ENCODE measurements around the gene MACROD2.

DNA sequence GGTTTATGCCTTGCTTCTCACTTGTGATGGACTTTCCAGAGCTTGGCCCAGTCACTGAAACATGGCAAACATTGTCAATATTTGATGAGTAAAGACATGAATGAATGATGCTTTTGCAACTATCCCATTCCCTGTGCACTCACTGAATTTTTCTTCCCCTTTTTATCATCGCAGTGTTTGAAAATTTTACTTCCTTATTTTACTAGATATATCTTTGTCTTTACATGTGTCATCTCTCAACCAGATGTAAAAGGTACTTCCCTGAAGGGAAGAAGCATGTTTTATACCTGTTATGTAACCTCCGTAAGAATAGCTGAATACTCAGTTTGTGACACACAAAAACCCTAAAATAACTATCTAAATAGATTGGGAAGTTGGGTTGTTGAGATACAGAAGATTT is 886.8 kb downstream of the MACROD2 start:
- no peak for TF ChIP-seq RBAK (tag by site-specific recombination; IDR thresholded peaks at IDR 0.05)
- TF ChIP-seq KLF1 (tag by site-specific recombination; IDR thresholded peaks at IDR 0.05): no peak
- TF ChIP-seq ZNF747 (tag by site-specific recombination; IDR thresholded peaks at IDR 0.05): no peak
- TF ChIP-seq, protein P1, sequence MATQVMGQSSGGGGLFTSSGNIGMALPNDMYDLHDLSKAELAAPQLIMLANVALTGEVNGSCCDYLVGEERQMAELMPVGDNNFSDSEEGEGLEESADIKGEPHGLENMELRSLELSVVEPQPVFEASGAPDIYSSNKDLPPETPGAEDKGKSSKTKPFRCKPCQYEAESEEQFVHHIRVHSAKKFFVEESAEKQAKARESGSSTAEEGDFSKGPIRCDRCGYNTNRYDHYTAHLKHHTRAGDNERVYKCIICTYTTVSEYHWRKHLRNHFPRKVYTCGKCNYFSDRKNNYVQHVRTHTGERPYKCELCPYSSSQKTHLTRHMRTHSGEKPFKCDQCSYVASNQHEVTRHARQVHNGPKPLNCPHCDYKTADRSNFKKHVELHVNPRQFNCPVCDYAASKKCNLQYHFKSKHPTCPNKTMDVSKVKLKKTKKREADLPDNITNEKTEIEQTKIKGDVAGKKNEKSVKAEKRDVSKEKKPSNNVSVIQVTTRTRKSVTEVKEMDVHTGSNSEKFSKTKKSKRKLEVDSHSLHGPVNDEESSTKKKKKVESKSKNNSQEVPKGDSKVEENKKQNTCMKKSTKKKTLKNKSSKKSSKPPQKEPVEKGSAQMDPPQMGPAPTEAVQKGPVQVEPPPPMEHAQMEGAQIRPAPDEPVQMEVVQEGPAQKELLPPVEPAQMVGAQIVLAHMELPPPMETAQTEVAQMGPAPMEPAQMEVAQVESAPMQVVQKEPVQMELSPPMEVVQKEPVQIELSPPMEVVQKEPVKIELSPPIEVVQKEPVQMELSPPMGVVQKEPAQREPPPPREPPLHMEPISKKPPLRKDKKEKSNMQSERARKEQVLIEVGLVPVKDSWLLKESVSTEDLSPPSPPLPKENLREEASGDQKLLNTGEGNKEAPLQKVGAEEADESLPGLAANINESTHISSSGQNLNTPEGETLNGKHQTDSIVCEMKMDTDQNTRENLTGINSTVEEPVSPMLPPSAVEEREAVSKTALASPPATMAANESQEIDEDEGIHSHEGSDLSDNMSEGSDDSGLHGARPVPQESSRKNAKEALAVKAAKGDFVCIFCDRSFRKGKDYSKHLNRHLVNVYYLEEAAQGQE (tag by site-specific recombination; IDR thresholded peaks at IDR 0.05): no peak
- TF ChIP-seq KLF16 (tag by site-specific recombination; IDR thresholded peaks at IDR 0.05): no peak
- TF ChIP-seq, protein P2, sequence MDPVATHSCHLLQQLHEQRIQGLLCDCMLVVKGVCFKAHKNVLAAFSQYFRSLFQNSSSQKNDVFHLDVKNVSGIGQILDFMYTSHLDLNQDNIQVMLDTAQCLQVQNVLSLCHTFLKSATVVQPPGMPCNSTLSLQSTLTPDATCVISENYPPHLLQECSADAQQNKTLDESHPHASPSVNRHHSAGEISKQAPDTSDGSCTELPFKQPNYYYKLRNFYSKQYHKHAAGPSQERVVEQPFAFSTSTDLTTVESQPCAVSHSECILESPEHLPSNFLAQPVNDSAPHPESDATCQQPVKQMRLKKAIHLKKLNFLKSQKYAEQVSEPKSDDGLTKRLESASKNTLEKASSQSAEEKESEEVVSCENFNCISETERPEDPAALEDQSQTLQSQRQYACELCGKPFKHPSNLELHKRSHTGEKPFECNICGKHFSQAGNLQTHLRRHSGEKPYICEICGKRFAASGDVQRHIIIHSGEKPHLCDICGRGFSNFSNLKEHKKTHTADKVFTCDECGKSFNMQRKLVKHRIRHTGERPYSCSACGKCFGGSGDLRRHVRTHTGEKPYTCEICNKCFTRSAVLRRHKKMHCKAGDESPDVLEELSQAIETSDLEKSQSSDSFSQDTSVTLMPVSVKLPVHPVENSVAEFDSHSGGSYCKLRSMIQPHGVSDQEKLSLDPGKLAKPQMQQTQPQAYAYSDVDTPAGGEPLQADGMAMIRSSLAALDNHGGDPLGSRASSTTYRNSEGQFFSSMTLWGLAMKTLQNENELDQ (tag by site-specific recombination; IDR thresholded peaks at IDR 0.05; ENCODE audit: low read depth): no peak
- TF ChIP-seq SALL2 (tag by site-specific recombination; IDR thresholded peaks at IDR 0.05; ENCODE audit: borderline replicate concordance): no peak
- TF ChIP-seq ZNF2 (tag by site-specific recombination; IDR thresholded peaks at IDR 0.05): no peak
- TF ChIP-seq PRDM1 (tag by site-specific recombination; IDR thresholded peaks at IDR 0.05): no peak
- TF ChIP-seq, protein P3, sequence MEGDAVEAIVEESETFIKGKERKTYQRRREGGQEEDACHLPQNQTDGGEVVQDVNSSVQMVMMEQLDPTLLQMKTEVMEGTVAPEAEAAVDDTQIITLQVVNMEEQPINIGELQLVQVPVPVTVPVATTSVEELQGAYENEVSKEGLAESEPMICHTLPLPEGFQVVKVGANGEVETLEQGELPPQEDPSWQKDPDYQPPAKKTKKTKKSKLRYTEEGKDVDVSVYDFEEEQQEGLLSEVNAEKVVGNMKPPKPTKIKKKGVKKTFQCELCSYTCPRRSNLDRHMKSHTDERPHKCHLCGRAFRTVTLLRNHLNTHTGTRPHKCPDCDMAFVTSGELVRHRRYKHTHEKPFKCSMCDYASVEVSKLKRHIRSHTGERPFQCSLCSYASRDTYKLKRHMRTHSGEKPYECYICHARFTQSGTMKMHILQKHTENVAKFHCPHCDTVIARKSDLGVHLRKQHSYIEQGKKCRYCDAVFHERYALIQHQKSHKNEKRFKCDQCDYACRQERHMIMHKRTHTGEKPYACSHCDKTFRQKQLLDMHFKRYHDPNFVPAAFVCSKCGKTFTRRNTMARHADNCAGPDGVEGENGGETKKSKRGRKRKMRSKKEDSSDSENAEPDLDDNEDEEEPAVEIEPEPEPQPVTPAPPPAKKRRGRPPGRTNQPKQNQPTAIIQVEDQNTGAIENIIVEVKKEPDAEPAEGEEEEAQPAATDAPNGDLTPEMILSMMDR (tag by site-specific recombination; IDR thresholded peaks at IDR 0.05): no peak
- no peak for TF ChIP-seq ZBTB1 (tag by site-specific recombination; IDR thresholded peaks at IDR 0.05)
- no peak for TF ChIP-seq TCF7L2 (IDR thresholded peaks at IDR 0.05; ENCODE audit: borderline replicate concordance, low read depth, low read length)
- TF ChIP-seq, protein P4, sequence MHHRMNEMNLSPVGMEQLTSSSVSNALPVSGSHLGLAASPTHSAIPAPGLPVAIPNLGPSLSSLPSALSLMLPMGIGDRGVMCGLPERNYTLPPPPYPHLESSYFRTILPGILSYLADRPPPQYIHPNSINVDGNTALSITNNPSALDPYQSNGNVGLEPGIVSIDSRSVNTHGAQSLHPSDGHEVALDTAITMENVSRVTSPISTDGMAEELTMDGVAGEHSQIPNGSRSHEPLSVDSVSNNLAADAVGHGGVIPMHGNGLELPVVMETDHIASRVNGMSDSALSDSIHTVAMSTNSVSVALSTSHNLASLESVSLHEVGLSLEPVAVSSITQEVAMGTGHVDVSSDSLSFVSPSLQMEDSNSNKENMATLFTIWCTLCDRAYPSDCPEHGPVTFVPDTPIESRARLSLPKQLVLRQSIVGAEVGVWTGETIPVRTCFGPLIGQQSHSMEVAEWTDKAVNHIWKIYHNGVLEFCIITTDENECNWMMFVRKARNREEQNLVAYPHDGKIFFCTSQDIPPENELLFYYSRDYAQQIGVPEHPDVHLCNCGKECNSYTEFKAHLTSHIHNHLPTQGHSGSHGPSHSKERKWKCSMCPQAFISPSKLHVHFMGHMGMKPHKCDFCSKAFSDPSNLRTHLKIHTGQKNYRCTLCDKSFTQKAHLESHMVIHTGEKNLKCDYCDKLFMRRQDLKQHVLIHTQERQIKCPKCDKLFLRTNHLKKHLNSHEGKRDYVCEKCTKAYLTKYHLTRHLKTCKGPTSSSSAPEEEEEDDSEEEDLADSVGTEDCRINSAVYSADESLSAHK (tag by site-specific recombination; IDR thresholded peaks at IDR 0.05): no peak
